Renal cortex interstitium (tissue), 3 donors: Measurements from ENCODE around the gene DCK. TPM values are rescaled to one million over a fixed set of nuclear protein-coding genes. Genes with fewer than 3 reads are reported as not detected.

ENCODE experiments used
- polyA plus RNA-seq, 3 donors: library from polyadenylated mRNA; unstranded; fragments of 120-200 nt; gene quantifications; one replicate each; pipeline ENCODE4 v1.2.1, GENCODE V29; 2013; ENCODE audit not compliant: insufficient read length in 3 of 3

The DCK gene
- polyA plus RNA-seq, 3 donors = 29.1 to 41.3 (median 34.6) TPM

Other genes with a start within 250 kb of the DCK start
- 100 to 1,000 TPM; 119 to 146 (median 128) TPM for gene GRSF1, start 153.8 kb upstream of the DCK start, polyA plus RNA-seq
- gene MOB1B, start 91.3 kb upstream of the DCK start, polyA plus RNA-seq = 10 to 100 TPM; 35.2 to 73.4 (median 48.4) TPM